ENCODE results near the gene ATP5F1C.

ATP5F1C gene

GRCh38 chr10:7853890-7854289 lies 65.9 kb downstream of the ATP5F1C start:
- no peak for FAIRE-seq

- FAIRE-seq = no peak
Observed at GRCh38 chr10:7855205-7855604, 67.2 kb downstream of the ATP5F1C start.

DNA sequence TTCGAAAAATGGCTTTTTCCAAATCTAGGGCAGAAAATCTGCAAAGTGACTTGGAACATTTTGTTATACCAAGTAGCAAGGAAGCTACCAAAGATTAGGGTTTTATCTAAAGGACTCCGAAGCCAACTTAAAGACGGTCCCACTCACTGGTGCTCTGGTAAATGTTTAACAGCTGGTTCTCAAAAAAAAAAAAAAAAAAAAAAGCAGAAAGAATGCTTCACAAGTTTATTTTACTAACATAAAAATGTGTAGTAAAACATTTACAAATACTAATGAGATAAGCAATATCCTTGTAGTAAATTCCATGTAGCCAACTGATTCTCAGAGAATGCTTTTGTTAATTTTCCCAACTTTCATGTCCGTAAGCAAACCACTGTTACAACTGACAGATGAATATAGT lies 68.7 kb downstream of the ATP5F1C start:
- FAIRE-seq = no peak

GRCh38 chr10:7857262-7857661 lies 69.3 kb downstream of the ATP5F1C start:
- FAIRE-seq = no peak

All from G401.6 (cell line).